Measurements from ENCODE around the gene SPHK1.

GRCh38 chr17:76414334-76415295 lies 30.2 kb downstream of the SPHK1 start:
- TF ChIP-seq EZH2phosphoT487 (IDR thresholded peaks at IDR 0.05; ENCODE audit: borderline replicate concordance, low read depth, low read length) = no peak
- TF ChIP-seq, protein P1, sequence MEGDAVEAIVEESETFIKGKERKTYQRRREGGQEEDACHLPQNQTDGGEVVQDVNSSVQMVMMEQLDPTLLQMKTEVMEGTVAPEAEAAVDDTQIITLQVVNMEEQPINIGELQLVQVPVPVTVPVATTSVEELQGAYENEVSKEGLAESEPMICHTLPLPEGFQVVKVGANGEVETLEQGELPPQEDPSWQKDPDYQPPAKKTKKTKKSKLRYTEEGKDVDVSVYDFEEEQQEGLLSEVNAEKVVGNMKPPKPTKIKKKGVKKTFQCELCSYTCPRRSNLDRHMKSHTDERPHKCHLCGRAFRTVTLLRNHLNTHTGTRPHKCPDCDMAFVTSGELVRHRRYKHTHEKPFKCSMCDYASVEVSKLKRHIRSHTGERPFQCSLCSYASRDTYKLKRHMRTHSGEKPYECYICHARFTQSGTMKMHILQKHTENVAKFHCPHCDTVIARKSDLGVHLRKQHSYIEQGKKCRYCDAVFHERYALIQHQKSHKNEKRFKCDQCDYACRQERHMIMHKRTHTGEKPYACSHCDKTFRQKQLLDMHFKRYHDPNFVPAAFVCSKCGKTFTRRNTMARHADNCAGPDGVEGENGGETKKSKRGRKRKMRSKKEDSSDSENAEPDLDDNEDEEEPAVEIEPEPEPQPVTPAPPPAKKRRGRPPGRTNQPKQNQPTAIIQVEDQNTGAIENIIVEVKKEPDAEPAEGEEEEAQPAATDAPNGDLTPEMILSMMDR (conservative IDR thresholded peaks at IDR 0.05; ENCODE audit: low read length) = no peak
